ENCODE results near the gene PRR20G.

Gene PRR20G

GRCh38 chr3:127263037-127263436 is 24.8 kb downstream of the PRR20G start:
- DNase-seq (ENCODE audit: low read depth) = no peak

DNA sequence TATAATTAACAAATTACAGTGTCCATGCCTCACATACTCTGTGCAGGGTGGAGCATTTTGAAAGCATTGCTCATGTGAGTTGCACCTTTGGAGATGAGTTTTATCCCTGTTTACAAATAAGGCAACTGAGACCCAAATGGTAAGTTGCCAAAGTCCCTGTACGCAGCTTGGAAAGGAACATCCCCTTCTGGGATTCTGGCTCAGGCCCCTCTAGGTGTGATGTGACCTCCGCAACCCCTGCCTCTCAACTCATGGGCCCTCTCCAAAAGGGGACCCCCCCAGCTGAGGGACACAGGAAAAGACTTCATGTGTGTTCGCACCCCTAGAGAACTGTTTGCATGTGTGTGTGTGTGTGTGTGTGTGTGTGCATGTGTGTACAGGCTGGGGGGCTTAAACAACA is 25.3 kb downstream of the PRR20G start:
- no peak for DNase-seq (ENCODE audit: low read depth)

DNA sequence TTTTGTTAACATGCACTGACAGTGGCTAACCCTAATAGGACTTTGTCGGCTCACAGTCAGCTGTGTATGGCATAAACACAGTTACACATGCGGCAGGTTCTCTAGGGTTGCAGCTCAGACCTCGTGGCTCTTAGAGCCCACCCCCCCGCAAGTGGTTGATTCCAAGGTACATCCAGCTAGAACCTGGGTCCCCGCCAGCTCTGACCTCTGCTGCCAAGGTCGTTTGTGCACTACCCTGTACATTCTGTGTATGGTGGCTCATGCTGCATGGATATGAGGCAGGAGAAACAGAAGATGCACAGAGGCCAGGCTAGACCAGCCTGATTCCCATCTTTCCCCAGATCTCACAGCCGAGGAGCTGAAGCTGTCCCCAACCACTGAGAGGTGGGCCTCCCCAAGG is 25.9 kb downstream of the PRR20G start:
- no peak for DNase-seq (ENCODE audit: low read depth)

GRCh38 chr3:127260826-127261555 is 26.9 kb downstream of the PRR20G start:
- DNase-seq (ENCODE audit: low read depth) = no peak

DNA sequence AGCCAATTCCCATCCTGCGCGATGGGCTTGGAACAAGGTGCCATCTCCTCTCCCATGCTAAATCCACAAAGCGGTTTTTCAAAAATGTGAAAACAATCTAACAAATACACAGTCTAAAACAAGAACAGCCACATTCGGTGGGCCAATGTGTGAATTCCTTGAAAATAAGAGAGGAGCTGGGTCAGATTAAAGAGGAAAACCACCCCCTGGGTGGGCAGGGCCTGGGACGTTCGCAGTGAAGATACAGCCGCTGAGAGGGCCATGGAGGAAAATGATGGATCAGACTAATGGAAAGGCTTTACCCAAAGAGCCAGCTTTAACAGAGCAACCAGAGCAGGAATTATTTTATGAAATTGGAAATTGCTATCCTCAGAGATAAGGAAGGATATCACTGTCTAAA is 27.4 kb downstream of the PRR20G start:
- DNase-seq (ENCODE audit: low read depth) = no peak

DNA sequence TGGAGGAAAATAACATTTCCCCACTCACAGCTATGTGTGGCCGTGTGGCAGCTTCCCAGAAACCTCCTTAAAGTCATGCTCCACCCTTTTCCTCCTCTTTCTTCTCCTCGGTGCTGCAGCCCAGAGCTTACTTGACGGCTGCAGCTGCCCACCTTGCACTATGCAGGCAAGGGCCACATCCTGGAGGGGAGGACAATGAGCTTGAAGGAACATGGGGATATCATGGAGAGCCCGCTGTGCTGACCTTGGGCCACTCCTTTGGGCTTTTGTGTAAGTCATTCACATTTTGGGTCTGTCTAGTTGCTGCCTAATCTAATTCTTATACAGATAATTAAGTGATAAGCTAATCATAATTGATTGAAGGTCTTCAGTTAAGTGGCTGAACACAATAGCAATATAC is 28.0 kb downstream of the PRR20G start:
- no peak for DNase-seq (ENCODE audit: low read depth)

DNA sequence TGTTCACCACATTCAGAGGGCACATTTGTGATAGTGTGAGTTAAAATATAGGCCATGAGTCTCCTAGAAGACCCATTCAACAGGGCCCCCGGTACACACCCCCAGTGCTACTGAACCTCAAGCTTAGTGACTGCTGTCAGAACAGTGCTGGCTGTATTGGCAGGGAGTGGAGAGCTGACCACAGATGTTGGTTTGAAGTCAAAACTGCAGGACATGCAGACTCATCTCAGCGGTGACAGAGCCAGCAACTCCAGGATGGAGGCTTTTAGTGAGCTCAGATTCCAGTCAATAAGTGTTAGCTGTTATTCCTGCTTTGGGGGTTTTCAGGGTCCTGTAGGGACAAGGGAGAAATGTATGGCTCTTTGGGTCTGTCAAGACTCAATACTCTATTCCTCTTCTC is 29.1 kb downstream of the PRR20G start:
- no peak for DNase-seq (ENCODE audit: low read depth)

DNA sequence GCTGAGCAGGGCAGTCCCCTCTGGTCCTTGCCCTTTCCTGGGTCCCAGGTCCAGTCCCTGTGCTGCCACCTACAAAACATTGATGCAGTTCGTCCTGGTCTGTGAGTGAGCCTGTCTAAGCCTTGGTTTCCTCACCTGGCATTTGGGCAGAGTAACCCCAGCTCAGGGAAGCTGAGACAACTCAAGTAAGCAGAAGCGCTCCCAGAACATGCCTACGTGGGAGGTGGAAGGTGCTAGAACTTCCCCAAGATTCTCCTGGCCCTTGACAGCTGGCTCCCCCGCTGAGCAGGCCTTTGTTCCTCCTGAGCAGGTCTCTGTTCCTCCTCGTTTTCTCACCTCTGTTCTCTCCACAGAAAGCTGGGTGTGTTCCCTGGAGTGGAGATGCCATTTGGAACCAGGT is 30.5 kb downstream of the PRR20G start:
- DNase-seq (ENCODE audit: low read depth) = no peak

- DNase-seq (ENCODE audit: low read depth) = no peak
These were observed 31.0 kb downstream of the PRR20G start for GRCh38 chr3:127256733-127257271.

- DNase-seq (ENCODE audit: low read depth) = no peak
These were observed 31.7 kb downstream of the PRR20G start for GRCh38 chr3:127256138-127256537.

GRCh38 chr3:127255516-127255915 is 32.3 kb downstream of the PRR20G start:
- no peak for DNase-seq (ENCODE audit: low read depth)

DNA sequence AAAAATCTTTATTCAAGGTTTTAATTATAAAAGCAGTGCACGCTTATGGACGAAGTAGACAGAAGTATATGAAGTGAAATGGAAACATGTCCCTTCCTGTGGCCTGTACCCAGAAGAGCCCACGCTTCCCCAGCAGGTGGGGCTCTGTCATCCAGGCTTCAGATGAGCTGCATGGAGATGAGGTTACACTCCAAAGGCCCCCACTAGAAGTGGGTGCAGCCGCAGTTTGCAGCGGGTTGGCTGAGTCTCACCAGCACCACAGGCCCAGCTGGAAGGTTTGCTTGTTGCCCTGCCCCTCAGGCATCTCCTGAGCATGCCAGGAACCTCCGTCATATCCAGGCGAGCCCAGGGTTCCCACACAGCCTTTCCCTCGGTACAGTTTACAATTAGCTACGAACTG is 33.1 kb downstream of the PRR20G start:
- DNase-seq (ENCODE audit: low read depth) = no peak

DNA sequence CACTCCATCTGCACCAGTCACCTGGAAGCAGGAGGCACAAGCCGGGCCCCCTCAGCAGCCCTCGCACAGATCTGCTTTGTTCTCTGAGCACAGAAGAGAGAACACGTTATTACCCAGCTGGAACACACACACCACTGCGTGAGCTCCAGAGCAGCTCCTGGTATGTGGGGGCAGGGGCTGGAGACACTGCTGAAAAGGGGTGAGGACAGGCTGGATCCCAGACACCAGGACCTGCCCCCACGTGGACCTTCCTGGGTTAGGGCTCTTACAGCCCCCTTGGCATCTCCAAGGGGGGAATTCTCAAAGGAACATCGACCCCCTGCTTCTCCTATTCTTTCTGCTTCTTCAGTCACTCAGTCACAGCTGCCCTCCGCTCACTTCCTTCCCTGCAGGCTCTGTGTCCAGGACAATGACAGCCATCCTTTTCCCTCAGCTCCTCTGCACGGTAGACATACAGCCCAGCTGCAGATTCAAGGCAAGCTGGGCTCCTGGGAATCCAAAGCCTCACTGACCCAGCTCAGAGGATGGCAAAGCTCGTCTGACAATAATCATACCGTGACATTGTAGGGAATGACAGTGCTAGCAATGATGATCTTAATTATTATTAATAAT is 33.7 kb downstream of the PRR20G start:
- DNase-seq (ENCODE audit: low read depth) = no peak

DNA sequence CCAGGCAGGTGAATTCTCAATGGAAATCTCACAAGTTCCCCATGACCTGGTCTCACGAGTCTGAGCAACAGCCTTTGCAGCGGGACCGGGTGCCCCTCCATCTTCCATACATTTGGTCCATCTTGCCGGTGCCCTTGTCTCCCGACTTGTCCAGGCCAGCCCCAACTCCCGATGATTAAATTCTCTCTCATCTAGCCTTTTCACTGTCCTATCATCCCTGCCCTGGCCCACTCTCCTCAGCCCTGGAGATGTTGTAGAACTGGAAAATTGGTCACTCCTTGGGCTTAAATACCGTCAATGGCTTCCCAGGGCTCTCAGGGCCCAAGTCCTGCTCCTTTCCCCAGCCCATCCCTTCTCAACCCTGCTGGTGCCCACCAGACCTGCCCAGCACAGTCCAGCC is 34.4 kb downstream of the PRR20G start:
- DNase-seq (ENCODE audit: low read depth) = no peak

- DNase-seq (ENCODE audit: low read depth) = no peak
These were observed 35.4 kb downstream of the PRR20G start for GRCh38 chr3:127252446-127252845.

- DNase-seq (ENCODE audit: low read depth) = no peak
These were observed 37.8 kb downstream of the PRR20G start for GRCh38 chr3:127250032-127250431.

DNA sequence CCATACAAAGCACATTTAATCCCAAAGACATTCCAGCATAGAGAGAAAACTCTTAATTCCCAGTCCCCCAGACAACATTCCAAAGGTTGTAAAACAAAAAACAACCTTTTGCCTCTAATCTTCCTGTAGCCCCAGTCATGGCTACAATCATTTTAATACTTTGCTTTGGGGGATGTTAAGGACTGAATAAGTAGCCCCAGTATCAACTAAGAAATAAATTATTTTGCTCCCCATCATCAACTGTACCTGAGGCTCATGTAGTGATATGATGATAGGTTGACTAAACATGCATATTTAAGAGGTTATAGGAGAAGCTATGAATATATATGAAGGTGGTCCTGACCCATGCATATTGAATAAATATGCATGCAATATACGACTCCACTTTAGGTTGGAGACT is 40.6 kb downstream of the PRR20G start:
- DNase-seq (ENCODE audit: low read depth) = no peak

- no peak for DNase-seq (ENCODE audit: low read depth)
These were observed 49.2 kb downstream of the PRR20G start for GRCh38 chr3:127238602-127239001.

DNA sequence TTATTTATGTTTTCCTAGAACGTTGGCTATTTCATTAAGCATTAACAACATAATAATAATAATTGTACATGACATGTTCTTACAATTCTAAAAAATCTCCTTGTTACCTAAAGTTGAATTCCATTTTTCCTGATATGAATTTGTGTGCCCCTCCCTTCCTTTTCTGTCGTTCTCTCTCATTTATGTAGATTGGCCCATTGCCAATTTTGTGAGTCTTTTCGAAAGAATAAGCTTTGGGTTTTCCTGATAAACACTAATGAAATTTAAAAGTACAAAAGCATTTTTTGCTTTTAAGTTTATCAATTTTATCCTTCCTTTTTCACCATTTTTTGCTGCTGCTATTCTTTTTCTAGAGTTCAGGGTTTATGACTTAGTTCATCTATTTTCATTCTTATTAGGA is 50.0 kb downstream of the PRR20G start:
- no peak for DNase-seq (ENCODE audit: low read depth)

- no peak for DNase-seq (ENCODE audit: low read depth)
These were observed 52.1 kb downstream of the PRR20G start for GRCh38 chr3:127235706-127236105.

DNA sequence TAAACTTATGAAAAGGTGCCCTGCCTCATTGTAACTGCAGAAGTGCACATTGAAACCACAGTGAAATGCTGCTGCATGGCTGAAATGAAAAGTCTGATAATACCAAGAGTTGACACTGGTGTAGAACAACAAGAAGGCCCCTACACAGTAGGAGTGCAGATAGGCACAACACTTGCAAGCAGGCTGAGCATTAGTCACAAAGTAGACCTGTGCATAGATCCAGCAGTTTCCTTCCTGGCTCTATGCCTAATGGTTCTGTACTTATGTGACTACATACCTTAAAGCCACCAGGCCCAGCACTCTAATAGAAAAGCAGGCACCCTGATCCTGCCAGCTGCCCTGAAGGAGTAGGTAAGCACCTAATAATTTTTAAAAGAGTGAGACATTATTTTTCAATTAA is 53.1 kb downstream of the PRR20G start:
- no peak for DNase-seq (ENCODE audit: low read depth)

Measured in fibroblast of gingiva (primary cell).